NOMO-1 treated with DMSO at 0.1 percent for 48 hours (cell line): ENCODE results near the gene HADH.
A peak's percentile ranks its signal among the peaks of the same experiment; 100 is the strongest.
"Not testable (repeated sequence)": the region's sequence is repeated elsewhere in the genome, so short reads cannot be mapped to it uniquely, and the experiment has no call there.

Experiments used
- DNase-seq: peaks from one replicate; lab custom pipeline; 2025; ENCODE audit not compliant: unreplicated experiment; lab: John Stamatoyannopoulos, UW

Gene HADH

DNA sequence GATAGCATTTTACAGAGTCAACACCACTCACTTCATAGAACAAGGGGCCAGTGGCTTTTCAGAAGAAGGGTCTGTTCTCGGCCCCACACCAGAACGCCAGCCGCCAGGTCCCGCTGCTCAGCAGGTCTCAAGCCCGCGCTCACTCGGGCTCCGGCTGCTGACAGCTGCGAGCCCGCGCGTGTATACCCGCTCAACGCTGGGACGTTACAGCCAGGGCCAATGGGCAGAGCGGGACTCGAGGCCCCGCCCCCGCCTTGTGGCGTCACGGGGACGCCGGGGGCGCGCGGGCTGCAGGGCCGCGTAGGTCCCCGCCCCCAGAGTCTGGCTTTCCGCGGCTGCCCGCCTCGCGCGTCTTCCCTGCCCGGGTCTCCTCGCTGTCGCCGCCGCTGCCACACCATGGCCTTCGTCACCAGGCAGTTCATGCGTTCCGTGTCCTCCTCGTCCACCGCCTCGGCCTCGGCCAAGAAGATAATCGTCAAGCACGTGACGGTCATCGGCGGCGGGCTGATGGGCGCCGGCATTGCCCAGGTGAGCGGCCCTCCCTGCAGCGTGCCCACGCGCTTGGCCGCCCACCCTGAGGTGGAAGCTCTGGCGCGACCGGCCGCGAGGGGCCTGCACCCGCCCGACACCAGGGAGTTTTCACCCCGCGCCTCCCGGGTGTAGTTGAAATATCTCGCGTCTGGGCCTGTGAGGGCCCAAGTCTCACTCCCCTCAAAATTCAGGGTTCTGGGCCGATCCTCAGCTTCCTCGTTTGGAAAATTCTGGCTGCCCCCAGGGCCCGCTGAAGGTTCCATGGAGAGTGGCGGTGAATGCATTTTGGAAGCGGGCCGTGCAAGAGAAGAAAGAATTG, at the start of gene HADH:
HADH (plus strand) TSS at position 353 of the 850 bp plus-strand sequence; CDS start at position 397, 44 bp downstream.
- DNase-seq: peak; percentile 89

DNA sequence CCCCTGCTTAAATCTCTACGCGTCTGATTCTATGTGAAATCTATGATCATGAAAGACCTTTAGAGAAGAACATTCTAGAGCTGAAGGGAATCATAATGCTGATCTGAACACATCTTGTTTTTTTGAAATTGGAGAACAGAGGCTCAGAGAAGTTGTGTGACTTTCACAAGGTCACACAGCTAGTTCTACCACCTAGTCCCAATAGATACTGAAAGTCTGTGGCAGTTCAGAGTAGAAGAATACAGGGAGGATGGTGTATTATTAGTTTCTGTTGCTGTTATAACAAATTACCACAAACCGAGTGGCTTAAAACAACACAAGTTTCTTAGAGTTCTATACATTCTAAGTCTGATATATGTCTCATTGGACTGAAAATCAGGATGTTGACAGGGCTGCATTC, 43.9 kb upstream of the HADH start:
- no peak for DNase-seq

DNA sequence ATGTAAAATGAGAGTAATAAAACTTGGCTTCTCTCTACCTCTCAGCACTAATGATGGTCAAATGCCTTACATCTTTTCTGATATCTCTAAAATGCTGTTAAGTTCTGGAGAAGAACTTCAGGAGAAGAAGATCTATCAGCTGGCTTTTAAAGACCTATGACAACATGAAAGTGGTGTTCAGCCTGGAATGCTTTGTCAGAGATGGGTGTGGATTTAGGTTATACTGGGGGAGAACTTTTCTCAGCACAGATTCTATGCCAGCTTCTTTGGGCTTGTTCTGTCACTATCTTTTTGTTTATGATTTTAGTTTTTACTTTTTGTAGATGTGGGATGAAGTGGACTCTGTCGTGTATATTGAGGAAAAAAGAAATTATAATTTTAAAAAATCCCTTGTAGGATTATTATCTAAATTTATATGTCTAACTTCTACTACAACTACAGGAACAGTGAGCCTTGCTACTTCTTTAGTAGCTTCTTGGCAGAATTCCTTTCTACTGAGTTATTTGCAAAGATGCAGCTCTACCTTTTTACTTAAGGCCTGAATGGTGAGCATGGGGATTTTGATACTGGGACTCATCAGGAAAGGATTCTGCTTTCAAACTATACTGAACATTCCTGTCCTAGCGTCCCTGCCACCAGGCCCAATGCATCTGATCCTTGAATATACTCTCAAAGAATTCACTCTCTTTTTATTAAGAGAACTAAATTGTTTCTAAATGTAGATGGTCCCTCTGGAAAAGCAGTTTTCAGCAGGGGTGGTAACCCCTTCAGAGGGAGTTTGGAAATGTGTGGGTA, 38.7 kb upstream of the HADH start:
- no peak for DNase-seq

DNA sequence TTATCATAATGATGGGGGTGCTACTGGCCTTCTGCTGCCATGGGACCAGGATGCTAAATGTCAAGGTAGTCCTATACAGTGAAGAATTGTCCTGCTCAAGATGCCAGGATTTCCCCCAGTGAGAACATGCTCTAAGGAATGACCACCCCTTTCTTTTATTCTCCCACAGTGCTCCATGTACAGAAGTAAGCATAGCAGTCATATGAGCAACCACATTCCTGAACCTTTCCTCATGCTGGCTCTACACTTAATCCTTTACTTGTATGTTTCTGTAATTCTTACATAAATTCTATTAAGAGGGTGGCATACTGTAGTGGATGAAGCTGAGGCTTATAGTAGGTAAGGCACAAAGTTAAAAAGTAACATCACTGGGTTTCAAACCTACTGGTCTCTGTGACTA, 38.1 kb upstream of the HADH start:
- no peak for DNase-seq

DNA sequence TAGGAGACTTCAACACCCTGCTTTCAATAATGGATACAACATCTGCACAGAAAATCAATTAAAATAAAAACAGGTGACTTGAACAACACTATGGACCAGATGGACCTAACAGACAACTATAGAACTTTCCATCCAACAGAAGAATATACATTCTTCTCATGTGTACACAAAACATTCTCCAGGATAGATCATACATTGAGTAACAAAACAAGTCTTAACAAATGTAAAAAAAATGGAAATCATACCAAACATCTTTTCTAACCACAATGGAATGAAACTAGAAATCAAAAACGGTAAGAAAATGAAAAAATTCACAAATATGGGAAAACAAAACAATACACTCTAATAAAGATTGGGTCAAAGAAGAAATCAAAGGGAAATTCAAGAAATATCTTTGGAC, 33.7 kb upstream of the HADH start:
- DNase-seq: no peak

DNA sequence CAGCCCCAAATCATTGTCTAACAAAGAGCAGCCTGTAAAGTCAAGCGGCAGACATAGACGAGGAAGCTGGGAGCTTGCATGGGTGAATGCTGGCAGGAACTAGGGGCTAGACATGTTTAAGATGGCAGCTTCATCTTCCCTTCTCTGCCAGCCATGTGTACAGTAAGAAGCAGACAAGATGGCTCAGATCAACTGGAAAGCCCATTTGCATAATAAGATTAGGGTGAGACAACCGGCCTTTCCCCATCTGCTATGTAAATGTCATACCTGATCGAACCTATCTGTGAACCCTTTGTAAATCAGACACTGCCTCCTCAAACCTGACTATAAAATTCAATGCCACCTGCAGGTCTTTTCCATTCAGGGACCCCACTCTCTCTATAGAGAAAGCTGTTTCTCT, 22.8 kb upstream of the HADH start:
- no peak for DNase-seq

DNA sequence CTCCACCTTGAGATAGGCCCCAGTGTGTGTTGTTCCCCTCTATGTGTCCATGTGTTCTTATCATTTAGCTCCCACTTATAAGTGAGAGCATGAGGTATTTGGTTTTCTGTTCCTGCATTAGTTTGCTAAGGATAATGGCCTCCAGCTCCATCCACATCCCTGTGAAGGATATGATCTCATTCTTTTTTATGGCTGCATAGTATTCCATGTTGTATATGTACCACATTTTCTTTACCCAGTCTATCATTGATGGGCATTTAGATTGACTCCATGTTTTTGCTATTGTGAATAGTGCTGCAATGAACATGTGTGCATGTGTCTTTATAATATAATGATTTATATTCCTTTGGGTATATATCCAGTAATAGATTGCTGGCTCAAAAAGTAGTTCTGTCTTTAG, 22.2 kb upstream of the HADH start:
- DNase-seq: not testable (repeated sequence)

DNA sequence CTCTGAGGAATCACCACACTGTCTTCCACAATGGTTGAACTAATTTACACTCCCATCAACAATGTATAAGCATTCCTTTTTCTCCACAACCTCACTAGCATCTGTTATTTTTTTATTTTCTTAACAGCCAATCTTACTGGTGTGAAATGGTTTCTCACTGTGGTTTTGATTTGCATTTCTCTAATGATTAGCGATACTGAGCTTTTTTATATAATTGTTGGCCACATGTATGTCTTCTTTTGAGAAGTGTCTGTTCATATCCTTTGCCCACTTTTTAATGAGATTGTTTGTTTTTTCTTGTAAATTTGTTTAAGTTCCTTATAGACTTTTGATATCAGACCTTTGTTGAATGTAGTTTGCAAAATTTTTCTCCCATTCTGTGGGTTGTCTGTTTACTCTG, 21.8 kb upstream of the HADH start:
- DNase-seq: not testable (repeated sequence)

DNA sequence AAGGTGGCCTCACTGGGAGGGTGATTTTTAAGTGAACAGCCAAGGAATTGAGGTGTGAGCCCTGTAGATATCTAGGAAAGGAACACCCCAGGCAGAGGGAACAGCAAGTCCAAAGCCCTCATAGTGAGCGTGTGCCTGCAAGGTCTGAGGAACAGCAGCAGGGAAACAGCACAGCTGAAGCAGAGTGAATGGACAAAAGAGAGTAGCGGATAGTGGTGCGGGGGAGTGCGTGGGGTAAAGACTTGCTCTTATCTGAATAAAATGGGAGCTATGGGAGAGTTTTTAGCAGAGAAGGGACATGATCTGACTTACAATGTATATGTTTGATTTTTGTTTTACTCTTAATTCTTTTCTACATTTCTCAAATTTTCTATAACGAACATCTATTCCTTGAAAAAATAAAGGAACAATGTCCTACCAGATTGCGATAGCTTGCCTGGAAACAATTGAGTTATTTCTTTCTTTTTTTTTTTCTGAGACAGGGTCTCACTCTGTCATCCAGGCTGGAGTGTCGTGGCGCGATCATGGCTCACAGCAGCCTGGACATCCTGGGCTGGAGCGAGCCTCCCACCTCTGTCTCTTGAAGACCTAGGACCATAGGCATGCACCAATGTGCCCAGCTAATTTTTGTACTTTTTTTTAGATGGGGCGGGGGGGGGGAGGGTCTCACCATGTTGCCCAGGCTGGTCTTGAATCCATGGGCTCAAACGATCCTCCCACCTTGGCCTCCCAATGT, 19.5 kb upstream of the HADH start:
- DNase-seq: no peak

DNA sequence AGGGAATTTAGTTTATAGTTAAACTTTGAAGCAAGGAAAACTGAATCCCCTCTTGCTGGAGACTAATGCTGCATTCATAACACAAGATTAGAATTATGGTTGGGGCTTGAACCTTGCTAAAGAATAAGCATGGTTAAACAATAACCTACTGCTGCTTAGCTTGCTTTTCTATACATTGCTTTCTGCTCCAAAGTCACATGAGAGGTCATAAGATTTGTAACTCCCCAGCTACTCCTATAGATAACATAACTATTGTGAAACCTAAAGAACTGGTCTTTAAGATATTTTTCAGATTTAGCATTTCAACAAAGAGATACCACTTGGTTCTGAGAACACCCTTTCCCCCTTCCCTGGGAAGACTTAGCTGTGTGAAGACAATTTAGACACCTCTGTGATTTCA, 17.1 kb upstream of the HADH start:
- DNase-seq: no peak

DNA sequence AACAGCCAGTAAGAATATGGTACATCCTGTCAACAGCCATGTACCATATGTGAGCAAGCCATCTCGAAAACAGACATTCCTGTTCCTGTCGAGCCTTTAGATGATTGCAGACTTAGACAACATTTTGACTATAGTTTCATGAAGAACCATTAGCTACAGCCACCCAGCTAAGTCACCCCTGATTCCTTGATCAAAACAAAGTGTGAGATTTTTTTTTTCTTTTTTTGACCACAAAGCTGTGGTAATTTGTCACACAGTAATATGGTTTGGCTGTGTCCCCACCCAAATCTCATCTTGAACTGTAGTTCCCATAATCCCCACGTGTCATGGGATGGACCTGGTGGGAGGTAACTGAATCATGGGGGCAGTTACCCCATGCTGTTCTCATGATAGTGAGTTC, 15.2 kb upstream of the HADH start:
- no peak for DNase-seq

DNA sequence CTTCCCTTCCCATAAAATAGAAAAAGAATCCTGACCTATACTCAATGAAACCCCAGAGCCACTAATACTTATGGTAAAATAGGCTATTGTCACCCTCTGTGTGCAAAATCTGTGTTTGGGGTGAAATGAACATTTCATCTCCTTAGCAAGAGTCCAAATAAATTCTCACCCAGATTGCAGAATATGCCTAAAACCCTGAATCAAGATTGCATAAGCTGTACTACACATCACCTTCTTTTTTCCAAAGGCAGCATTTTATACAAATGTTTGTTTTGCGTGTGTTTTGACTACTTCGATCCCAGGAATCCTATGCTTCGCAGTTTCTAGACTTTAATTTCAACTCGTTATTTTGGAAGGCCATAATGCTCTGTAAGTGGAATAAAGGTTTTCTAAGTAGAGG, 12.2 kb upstream of the HADH start:
- DNase-seq: no peak

DNA sequence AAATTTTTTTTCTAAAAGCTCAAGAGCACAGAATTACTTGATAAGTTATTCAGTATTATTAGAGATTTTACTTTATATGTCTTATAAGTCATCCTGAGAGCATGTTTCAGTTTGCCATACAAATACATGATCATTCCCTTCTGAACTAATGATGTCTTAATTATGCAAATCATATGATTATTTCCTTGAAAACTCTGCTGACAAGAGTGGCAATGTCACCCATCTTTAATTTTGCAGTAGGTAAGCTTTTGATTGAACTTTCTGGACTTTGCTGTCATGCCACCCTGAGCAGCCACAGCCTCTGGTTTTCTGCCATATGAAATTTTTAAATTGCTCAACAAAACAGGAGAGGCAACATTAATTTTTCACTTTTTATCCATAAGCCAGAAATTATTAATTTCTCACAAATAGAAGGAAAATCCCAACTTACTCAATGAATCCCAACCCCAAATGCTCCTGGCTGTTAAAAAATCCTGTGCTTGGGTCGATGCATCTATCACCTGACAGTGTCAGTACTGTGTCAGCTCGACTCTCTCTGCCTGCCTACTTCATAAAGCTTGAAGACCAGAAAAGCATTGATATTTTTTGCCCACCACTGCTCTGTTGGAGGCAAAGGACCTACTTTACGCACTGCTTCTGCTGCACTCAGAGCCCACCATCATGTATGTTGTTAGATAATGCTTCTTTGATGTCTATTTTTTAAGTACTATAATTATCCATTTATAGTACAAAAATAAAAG, 11.6 kb upstream of the HADH start:
- no peak for DNase-seq

DNA sequence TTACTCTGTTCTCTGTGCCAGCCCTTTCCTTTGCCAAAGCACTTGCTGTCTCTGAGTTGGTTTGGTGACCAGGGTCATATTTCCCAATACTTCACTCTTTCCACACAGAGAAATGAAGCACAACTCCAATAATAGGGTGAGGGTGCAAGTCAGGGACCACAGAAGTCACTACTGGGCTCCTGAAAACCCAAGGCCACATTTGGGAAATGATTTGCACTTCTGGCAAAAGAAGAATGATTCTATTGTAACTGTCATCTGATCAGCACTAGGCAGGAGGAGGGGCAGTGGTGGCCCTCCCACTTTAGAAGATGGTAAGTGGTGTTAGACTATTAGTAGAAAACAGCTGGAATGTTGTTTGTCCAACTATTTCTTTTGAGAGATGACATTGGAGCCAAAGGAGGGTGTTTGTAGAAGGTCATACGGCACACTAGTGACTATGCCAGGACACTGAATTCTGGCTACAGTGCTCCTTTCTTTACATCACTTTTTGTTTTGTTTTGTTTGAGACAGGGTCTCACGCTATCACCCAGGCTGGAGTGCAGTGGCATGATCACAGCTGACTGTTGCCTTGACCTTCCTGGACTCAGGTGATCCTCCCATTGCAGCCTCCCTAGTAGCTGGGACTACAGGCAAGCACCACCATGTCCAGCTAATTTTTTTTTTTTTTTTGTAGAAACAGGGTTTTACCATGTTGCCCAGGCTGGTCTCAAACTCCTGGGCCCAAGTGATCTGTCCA, 10.8 kb upstream of the HADH start:
- peak; percentile 17 for DNase-seq

DNA sequence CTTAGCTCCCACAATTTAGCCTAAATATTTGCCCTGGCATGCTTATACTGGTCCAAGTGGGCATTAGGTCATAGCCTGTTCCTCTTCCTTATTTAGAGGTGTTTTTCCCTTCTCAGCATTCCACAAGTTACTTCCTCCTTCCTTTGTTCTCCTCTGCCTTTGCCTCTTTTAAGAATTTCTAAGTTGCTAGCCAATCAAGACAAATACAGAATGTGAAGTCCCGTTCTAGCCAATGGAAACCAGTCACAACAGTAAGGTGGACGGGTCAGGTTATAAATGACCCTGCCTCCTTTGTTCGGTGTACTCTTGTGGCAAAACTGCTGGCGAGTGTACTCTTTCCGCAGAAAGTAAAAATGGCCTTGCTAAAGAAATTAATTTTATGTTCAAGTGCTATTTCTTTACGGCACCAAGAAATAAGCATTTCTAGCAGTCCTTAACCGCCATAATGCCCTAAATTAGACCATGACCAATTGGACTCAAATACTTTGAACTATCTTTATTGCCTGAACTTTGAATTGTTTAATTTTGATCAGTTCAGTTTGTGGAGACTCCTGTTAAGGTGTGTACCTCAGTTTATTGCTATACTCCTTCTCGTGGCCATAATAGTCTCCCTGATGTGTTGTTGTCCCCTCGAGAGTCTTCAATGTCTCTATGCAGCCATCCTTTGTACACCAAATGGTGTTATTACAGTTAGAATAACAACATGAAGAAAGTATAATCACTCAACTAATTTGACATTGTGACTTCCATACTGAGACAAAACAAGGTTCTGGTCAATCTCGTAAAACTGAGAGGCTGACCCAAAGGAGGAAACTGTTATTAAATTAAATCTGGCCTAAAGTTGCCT, 1.6 kb upstream of the HADH start:
- DNase-seq: no peak

DNA sequence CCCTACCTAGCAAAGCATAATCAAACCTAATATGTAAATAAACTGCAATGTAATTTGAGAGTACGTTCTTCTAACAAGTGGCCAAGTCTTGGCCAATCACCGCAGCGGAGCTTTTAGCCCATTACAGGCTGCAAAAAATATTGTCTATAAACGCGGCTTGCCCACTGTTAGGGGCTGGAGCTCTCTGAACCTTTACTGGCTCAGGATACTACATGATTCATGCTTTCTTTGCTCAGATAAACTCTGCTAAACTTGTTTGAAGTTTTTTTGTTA, 990 bp upstream of the HADH start:
- DNase-seq: no peak

DNA sequence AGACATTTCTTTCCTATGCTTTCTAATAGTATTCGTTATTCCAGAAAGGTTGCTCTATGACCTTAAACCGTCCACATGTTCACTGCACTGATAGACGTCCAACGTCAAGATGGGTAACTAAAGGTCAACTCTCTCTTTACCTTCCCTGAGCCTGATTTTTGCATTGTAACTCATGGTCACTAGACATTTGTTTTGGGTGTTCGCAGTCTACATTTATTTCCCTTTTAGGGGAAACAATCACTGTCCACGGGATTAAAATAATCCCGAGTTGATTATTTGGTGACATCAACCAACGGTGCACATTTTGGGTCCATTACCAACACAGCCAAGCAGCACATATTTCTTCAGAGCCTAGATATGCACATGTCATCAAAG, 540 bp upstream of the HADH start:
- DNase-seq: no peak

DNA sequence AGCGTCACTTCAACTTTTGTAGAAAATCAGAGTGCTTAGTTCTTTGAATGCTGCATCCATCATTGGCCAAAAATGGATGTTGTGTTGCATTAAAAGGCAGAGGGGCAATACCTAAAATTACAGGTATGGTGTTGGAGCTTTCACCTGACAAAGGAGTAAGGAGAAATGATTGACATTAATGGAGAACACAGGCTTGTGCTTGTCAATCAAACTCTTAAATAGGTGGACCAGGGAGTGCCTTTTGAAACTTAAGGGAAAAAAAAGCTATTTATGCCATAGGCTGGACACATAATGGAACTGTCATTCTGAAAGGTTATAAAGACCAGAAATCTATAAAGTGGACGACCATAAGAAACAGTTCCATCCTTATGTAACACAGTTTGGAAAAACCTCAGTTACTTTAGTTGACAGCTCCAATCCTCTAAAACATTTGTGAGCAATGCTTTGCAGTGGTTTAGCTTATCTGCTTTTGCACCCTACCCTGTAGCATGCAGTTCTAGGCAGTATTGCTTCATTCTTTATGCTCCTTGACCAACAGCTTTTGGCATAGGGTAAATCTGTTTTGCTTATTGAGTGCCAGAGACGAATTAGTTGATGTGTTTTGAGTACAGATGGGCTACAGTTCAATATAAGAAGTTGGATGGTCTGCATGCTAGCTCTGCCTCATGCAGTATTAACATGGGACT, 2.4 kb downstream of the HADH start:
- peak; percentile 32 for DNase-seq

DNA sequence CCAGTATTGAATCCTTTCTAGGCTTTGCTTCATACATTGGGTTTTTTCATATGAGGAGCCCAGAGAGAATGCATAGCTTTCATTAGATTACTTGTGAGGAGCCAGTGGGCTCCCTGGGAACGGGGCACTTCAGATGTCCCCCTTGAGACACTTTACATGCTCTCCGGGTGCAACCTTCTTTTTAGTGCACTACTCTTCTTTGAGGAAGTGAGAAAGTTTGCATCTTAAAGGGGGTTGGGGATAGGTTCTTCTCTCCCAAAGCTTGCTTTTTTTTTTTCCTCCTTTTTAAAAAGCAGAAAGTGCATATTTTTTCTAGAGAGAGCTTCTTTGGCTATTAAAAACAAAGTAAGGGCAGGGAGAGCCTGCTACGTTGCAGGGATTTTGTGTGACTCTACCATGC, 4.3 kb downstream of the HADH start:
- DNase-seq: peak; percentile 57
